Measurements from ENCODE around the gene MACROD2. TPM values are rescaled to one million over a fixed set of nuclear protein-coding genes. Genes with fewer than 3 reads are reported as not detected.

MACROD2 gene
- total RNA-seq, 2 donors from 2014 or later = not detected

- Mint-ChIP-seq H3K4me3 (no peak overlapping the region), H3K36me3 (ENCODE audit: low read depth) (no peaks in the 10 kb centered on the region), H3K9me3 (peaks cover 12% of the 10 kb centered on the region), H3K4me1 (no peaks in the 10 kb centered on the region), H3K27ac (no peak overlapping the region), H3K27me3 (no peaks in the 10 kb centered on the region)
- ATAC-seq (replicated peaks) = no peak
Measured at GRCh38 chr20:14295770-14296309, 300.5 kb downstream of the MACROD2 start.

GRCh38 chr20:14299831-14300230 is 304.5 kb downstream of the MACROD2 start:
- H3K4me3 Mint-ChIP-seq = no peak overlapping the region
- peaks cover 14% of the 10 kb centered on the region for H3K9me3 Mint-ChIP-seq
- H3K27ac Mint-ChIP-seq = no peak overlapping the region
- no peak for ATAC-seq (replicated peaks)
- no peaks in the 10 kb centered on the region for H3K36me3 Mint-ChIP-seq (ENCODE audit: low read depth)
- no peaks in the 10 kb centered on the region for H3K4me1 Mint-ChIP-seq
- no peaks in the 10 kb centered on the region for H3K27me3 Mint-ChIP-seq

- Mint-ChIP-seq H3K36me3 (ENCODE audit: low read depth) (no peaks in the 10 kb centered on the region), H3K27me3 (no peaks in the 10 kb centered on the region), H3K9me3 (peaks cover 13% of the 10 kb centered on the region), H3K4me1 (no peaks in the 10 kb centered on the region), H3K27ac (no peak overlapping the region), H3K4me3 (no peak overlapping the region)
- ATAC-seq (replicated peaks) = no peak
Measured at GRCh38 chr20:14303106-14303505, 307.8 kb downstream of the MACROD2 start.

DNA sequence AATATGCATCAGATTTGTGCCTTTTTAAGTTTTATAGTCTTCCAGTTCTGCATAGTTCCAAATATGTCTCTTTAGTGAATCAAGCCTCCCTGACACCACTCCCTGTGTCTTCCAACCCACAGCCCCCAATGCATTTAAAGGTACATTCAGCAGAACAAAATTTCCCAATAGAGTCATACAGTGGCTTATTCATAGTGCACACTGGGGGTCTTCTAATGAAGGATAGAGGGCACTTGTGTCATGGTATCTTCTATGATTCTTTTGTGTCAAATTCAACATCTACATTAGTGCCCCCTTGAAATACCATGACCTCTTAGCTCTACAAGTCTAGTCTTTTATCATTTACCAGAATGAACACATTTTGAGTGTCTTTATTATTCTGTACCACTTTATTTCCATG is 308.3 kb downstream of the MACROD2 start:
- Mint-ChIP-seq H3K36me3 (ENCODE audit: low read depth) (no peaks in the 10 kb centered on the region), H3K4me3 (no peak overlapping the region), H3K27me3 (no peaks in the 10 kb centered on the region), H3K9me3 (peaks cover 10% of the 10 kb centered on the region), H3K27ac (no peak overlapping the region), H3K4me1 (no peaks in the 10 kb centered on the region)
- no peak for ATAC-seq (replicated peaks)

DNA sequence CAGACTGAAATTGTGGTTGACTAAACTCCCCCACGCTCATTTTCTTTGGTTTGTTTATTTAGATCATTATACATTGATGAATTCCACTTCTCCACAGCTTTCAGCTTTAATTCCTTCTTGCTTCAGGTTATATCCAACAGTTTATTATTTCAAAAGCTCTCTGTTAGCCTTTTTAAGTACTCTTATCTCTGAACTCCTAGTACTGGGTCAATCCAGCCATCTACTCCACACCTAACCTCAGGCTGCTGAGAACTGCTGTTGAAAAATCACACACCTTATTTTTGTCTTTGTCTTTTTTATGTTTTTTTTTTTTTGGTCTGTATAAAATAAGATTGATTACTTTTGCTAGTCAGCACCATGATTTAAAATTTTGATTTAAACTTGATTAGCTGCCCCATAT is 309.2 kb downstream of the MACROD2 start:
- Mint-ChIP-seq H3K9me3 (peaks cover 9% of the 10 kb centered on the region), H3K27ac (no peak overlapping the region), H3K4me3 (no peak overlapping the region), H3K36me3 (ENCODE audit: low read depth) (no peaks in the 10 kb centered on the region), H3K4me1 (no peaks in the 10 kb centered on the region), H3K27me3 (no peaks in the 10 kb centered on the region)
- no peak for ATAC-seq (replicated peaks)

DNA sequence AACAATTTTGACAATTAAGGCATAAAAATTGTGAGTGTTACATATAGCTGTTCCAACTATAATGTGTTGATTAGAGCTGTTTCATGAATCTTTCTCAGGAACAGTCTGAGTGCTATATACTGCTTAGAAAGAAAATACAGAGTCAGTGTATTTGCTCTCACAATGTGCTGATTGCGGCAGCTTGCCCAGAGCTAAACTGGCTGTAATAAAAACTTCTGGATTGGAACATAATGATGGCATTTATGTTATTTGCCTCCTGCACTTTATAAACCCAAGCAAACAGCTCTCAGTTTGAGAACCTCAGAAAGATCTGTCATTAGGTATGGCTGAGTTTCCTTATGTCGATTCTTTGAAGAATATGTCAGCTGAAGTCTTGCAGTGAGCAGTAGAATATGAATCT is 312.6 kb downstream of the MACROD2 start:
- ATAC-seq (replicated peaks) = no peak
- H3K9me3 Mint-ChIP-seq = peaks cover 9% of the 10 kb centered on the region
- H3K4me3 Mint-ChIP-seq = no peak overlapping the region
- H3K36me3 Mint-ChIP-seq (ENCODE audit: low read depth) = no peaks in the 10 kb centered on the region
- no peaks in the 10 kb centered on the region for H3K27me3 Mint-ChIP-seq
- H3K27ac Mint-ChIP-seq = no peak overlapping the region
- H3K4me1 Mint-ChIP-seq = no peaks in the 10 kb centered on the region

DNA sequence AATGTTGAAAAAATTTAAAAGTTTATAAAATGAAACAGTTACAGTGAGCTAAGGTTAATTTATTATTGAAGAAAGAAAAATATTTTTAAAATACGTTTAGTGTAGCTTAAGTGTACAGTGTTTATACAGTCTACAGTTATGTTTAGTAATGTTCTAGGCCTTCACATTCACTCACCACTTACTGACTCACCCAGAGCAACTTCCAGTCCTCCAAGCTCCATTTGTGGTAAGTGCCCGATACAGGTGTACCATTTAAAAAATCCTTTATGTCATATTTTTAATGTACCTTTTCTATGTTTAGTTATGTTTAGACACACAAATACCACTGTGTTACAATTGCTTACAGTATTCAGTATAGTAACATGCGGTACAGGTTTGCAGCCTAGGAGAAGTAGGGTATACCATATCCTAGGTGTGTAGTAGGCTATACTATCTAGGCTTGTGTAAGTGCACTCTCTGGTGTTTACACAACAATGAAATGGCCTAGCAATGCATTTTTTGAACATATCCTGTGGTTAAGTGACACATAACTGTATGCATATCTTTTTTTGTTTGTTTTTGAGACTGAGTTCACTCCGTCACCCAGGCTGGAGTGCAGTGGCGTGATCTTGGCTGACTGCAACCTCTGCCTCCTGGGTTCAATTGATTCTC is 315.8 kb downstream of the MACROD2 start:
- Mint-ChIP-seq H3K4me3 (no peak overlapping the region), H3K27ac (no peak overlapping the region), H3K9me3 (peaks cover under 1% of the 10 kb centered on the region), H3K27me3 (no peaks in the 10 kb centered on the region), H3K4me1 (no peaks in the 10 kb centered on the region), H3K36me3 (ENCODE audit: low read depth) (no peaks in the 10 kb centered on the region)
- ATAC-seq (replicated peaks) = no peak

DNA sequence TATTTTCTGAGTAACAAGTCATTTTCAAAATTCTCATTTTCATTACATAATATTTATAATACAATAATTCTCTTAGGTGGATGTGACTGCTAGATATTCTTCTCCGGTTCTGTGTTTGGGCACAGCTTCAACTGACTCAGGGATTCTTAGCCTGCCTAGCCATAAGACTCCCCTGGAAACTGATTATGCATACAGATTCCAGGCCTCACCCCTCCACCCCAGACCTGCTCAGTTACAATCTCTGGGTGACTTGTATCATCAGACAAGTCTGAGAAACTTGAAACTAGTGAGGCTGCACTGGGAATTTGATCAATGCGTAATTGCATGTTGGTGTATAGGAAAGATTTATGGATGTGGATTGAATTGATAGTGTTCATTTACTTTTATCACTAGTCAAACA is 316.7 kb downstream of the MACROD2 start:
- peaks cover 3% of the 10 kb centered on the region for H3K9me3 Mint-ChIP-seq
- H3K4me1 Mint-ChIP-seq = no peaks in the 10 kb centered on the region
- H3K27ac Mint-ChIP-seq = no peak overlapping the region
- H3K36me3 Mint-ChIP-seq (ENCODE audit: low read depth) = no peaks in the 10 kb centered on the region
- no peak overlapping the region for H3K4me3 Mint-ChIP-seq
- no peak for ATAC-seq (replicated peaks)
- H3K27me3 Mint-ChIP-seq = no peaks in the 10 kb centered on the region

GRCh38 chr20:14313341-14314020 is 318.2 kb downstream of the MACROD2 start:
- no peak overlapping the region for H3K4me3 Mint-ChIP-seq
- H3K9me3 Mint-ChIP-seq = peaks cover 4% of the 10 kb centered on the region
- H3K36me3 Mint-ChIP-seq (ENCODE audit: low read depth) = no peaks in the 10 kb centered on the region
- no peaks in the 10 kb centered on the region for H3K4me1 Mint-ChIP-seq
- no peaks in the 10 kb centered on the region for H3K27me3 Mint-ChIP-seq
- no peak overlapping the region for H3K27ac Mint-ChIP-seq
- ATAC-seq (replicated peaks) = no peak

- Mint-ChIP-seq H3K9me3 (peaks cover 16% of the 10 kb centered on the region), H3K36me3 (ENCODE audit: low read depth) (no peaks in the 10 kb centered on the region), H3K4me3 (no peak overlapping the region), H3K27me3 (no peaks in the 10 kb centered on the region), H3K27ac (no peak overlapping the region), H3K4me1 (no peaks in the 10 kb centered on the region)
- no peak for ATAC-seq (replicated peaks)
Measured at GRCh38 chr20:14319704-14320103, 324.4 kb downstream of the MACROD2 start.

DNA sequence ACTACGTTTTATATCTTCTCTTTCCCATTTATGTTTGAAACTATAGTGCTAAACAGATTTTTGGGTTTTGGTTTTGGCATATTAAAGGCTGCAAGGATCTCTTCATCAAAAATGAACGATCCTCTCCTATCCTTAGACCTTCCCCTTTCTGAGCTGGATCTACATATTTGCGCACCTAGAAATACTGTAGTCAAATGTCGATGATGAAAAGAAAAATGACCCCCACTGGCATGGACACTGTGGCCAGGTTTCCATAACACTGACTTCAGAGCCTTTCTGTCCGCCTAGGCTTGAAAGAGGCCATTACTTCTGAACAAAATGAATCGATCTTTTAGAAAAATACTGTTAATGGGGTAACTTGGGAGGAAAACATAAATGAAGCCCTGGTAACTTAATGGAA is 336.3 kb downstream of the MACROD2 start:
- H3K27ac Mint-ChIP-seq = no peak overlapping the region
- H3K36me3 Mint-ChIP-seq (ENCODE audit: low read depth) = no peaks in the 10 kb centered on the region
- H3K27me3 Mint-ChIP-seq = no peaks in the 10 kb centered on the region
- no peak overlapping the region for H3K4me3 Mint-ChIP-seq
- no peak for ATAC-seq (replicated peaks)
- no peaks in the 10 kb centered on the region for H3K4me1 Mint-ChIP-seq
- H3K9me3 Mint-ChIP-seq = peaks cover 5% of the 10 kb centered on the region

GRCh38 chr20:14332866-14333265 is 337.6 kb downstream of the MACROD2 start:
- no peaks in the 10 kb centered on the region for H3K36me3 Mint-ChIP-seq (ENCODE audit: low read depth)
- H3K9me3 Mint-ChIP-seq = peaks cover 5% of the 10 kb centered on the region
- no peak for ATAC-seq (replicated peaks)
- no peaks in the 10 kb centered on the region for H3K4me1 Mint-ChIP-seq
- H3K4me3 Mint-ChIP-seq = no peak overlapping the region
- no peaks in the 10 kb centered on the region for H3K27me3 Mint-ChIP-seq
- no peak overlapping the region for H3K27ac Mint-ChIP-seq

- ATAC-seq (replicated peaks) = no peak
- no peaks in the 10 kb centered on the region for H3K4me1 Mint-ChIP-seq
Measured at GRCh38 chr20:14333721-14334120, 338.4 kb downstream of the MACROD2 start.

DNA sequence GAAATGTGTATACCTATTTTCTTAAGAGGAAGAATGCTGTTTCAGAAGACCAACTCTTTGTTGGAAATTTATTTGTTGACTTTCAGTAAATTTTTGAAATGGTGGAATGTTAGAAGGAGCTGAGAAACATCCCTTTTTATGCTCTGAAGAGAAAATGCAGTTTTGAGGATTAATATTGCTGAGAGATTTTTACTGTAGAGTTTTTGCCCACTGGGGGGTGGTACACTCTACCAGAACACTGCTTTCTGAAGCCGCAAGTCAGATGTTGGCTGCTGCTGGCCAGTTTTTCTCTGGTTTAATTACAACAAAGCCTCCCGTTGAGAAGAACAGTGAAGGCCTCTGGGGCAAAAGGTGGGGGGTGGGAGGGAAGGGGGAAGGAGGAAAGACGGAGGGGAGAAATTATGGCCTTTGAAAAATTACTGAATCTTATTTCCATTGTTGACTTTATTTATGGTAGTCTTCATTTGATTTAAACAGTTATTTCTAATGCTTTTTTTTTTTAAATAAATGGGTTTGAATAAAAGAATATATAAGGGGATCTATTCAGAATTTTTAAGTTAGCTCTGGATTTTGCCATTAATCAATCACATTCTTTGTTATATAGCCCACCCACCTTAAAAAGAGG is 339.1 kb downstream of the MACROD2 start:
- no peaks in the 10 kb centered on the region for H3K4me1 Mint-ChIP-seq
- H3K36me3 Mint-ChIP-seq (ENCODE audit: low read depth) = no peaks in the 10 kb centered on the region
- no peak overlapping the region for H3K27ac Mint-ChIP-seq
- H3K9me3 Mint-ChIP-seq = no peaks in the 10 kb centered on the region
- no peaks in the 10 kb centered on the region for H3K27me3 Mint-ChIP-seq
- ATAC-seq (replicated peaks) = no peak
- no peak overlapping the region for H3K4me3 Mint-ChIP-seq

More at GRCh38 chr20:14333721-14334120, 338.4 kb downstream of the MACROD2 start:
- H3K4me3 Mint-ChIP-seq = no peak overlapping the region
- H3K27ac Mint-ChIP-seq = no peak overlapping the region
- peaks cover 2% of the 10 kb centered on the region for H3K9me3 Mint-ChIP-seq
- H3K27me3 Mint-ChIP-seq = no peaks in the 10 kb centered on the region
- no peaks in the 10 kb centered on the region for H3K36me3 Mint-ChIP-seq (ENCODE audit: low read depth)

DNA sequence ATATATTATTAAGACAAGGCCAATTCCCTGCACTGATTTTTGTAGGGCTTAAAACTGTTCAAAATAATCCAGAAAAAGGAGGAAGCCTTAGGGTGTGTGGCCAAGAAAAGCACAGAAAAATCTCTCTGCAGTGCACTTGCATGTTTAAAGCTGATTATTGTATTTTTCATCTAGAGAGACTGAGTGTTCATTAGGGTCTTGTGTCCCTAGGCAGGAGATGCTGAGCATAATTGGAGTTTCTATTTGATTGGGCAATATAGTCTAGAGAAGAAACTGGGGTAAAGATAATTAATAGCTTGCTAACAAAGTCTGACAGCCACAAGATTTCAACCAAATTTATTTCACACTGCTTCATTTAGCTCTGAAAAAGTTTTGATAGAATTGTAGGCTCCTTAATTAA is 339.7 kb downstream of the MACROD2 start:
- Mint-ChIP-seq H3K27ac (no peak overlapping the region), H3K9me3 (peaks cover 3% of the 10 kb centered on the region)

More for the DNA sequence above, 339.7 kb downstream of the MACROD2 start:
- H3K27me3 Mint-ChIP-seq = no peaks in the 10 kb centered on the region
- no peaks in the 10 kb centered on the region for H3K4me1 Mint-ChIP-seq
- no peak overlapping the region for H3K4me3 Mint-ChIP-seq
- no peak for ATAC-seq (replicated peaks)
- no peaks in the 10 kb centered on the region for H3K36me3 Mint-ChIP-seq (ENCODE audit: low read depth)
